Endothelial cell of umbilical vein (primary cell): ENCODE data around the gene SYNDIG1. TPM values are rescaled to one million over a fixed set of nuclear protein-coding genes. Genes with fewer than 3 reads are reported as not detected.

Experiments used
- BruUV-seq: library from RNA; stranded (reverse); fragments of 400-500 nt; replicated peaks from 2 replicates; lab custom pipeline; 2021; lab: Mats Ljungman, UMichigan
- CTCF ChIA-PET: fragments of 300-600, 350-600 bp; sonication (Branson Sonifier 250); formaldehyde crosslinking; loops from one replicate; lab custom pipeline; 2021; ENCODE audit warnings: antibody characterized with exemption, inconsistent platforms; lab: Charles Lee
- POLR2A ChIA-PET: fragments of 300-600, 350-600 bp; sonication (Branson Sonifier 250); formaldehyde crosslinking; loops from one replicate; lab custom pipeline; 2021; ENCODE audit warnings: antibody characterized with exemption, inconsistent platforms; lab: Charles Lee
- DNase-seq: peaks from one replicate; pipeline ENCODE4 v3.0.0-alpha.2; 2011; ENCODE audit warnings: low read depth, low spot score
- FAIRE-seq: peaks from 2 replicates; lab custom pipeline; 2011; peaks lifted over from hg19 to GRCh38; lab: Jason Lieb, UNC
- H2AFZ ChIP-seq: 2 replicates; pipeline ENCODE4 v1.6.0; 2012; ENCODE audit warnings: low read depth, low read length, control low read depth, inconsistent platforms
- H3K27ac ChIP-seq: 2 replicates; pipeline ENCODE4 v1.5.1; 2011; ENCODE audit warnings: low read depth, mild to moderate bottlenecking, control low read depth, low read length, moderate library complexity; ENCODE audit not compliant: insufficient read depth
- H3K27me3 ChIP-seq, 2 experiments: 2 replicates each; pipeline versions ENCODE4 v1.6.0 to v1.6.1; 2011; ENCODE audit warnings: low read length in 2 of 2, mixed read lengths in 1 of 2; ENCODE audit not compliant: control insufficient read depth in 2 of 2, insufficient read depth in 2 of 2
- H3K36me3 ChIP-seq, 2 experiments: 2 replicates in 1 of 2; 3 replicates in 1 of 2; pipeline ENCODE4 v1.5.1; 2011; ENCODE audit warnings: low read length in 2 of 2, mild to moderate bottlenecking in 1 of 2, moderate library complexity in 1 of 2; ENCODE audit not compliant: control insufficient read depth in 2 of 2, insufficient read depth in 2 of 2; ENCODE audit errors: extremely low read depth in 1 of 2
- H3K4me1 ChIP-seq: 3 replicates; pipeline ENCODE4 v1.5.1; 2011; ENCODE audit warnings: mild to moderate bottlenecking, low read length; ENCODE audit not compliant: control insufficient read depth, insufficient read depth; ENCODE audit errors: extremely low read depth
- H3K4me2 ChIP-seq: 2 replicates; pipeline ENCODE4 v1.6.1; 2011; ENCODE audit warnings: low read length, control low read depth, mixed read lengths; ENCODE audit not compliant: insufficient read depth
- H3K4me3 ChIP-seq, 3 experiments: fragments of 200-600 bp in 1 of 3; sonication (generic), shearing (Covaris generic) in 1 of 3; replicated peaks in 1 of 3; 2 replicates each; pipeline ENCODE4 v1.5.1; 2011 to 2016; ENCODE audit warnings: control low read depth in 3 of 3, low read length in 3 of 3, mild to moderate bottlenecking in 2 of 3, inconsistent platforms in 1 of 3, low read depth in 1 of 3, moderate library complexity in 1 of 3; ENCODE audit not compliant: insufficient read depth in 1 of 3
- H3K79me2 ChIP-seq: 2 replicates; pipeline ENCODE4 v1.6.0; 2012; ENCODE audit warnings: low read length, inconsistent platforms; ENCODE audit not compliant: control insufficient read depth, insufficient read depth
- H3K9ac ChIP-seq: replicated peaks from 2 replicates; pipeline ENCODE3; 2011; ENCODE audit warnings: low read length, control low read depth; ENCODE audit not compliant: insufficient read depth; ENCODE audit errors: extremely low read depth
- H3K9me1 ChIP-seq: replicated peaks from 3 replicates; pipeline ENCODE4 v1.6.0; 2011; ENCODE audit warnings: mild to moderate bottlenecking, low read length; ENCODE audit not compliant: control insufficient read depth, insufficient read depth; ENCODE audit errors: extremely low read depth
- H3K9me3 ChIP-seq: replicated peaks from 2 replicates; pipeline ENCODE4 v1.5.1; 2012; ENCODE audit warnings: low read length, inconsistent platforms; ENCODE audit not compliant: control insufficient read depth, insufficient read depth
- H4K20me1 ChIP-seq: replicated peaks from 2 replicates; pipeline ENCODE3; 2011; ENCODE audit warnings: mild to moderate bottlenecking, low read length; ENCODE audit not compliant: control insufficient read depth, insufficient read depth; ENCODE audit errors: extremely low read depth
- CTCF ChIP-seq, 2 donors: IDR thresholded peaks; 1 replicate in 1 of 2; 2 replicates in 1 of 2; pipeline ENCODE4 v1.5.1; 2011; ENCODE audit warnings: low read length in 2 of 2, mild to moderate bottlenecking in 2 of 2, moderate library complexity in 2 of 2, control low read depth in 1 of 2, inconsistent platforms in 1 of 2, low read depth in 1 of 2; ENCODE audit not compliant: insufficient read depth in 1 of 2; ENCODE audit errors: extremely low read depth in 1 of 2
- EZH2 ChIP-seq: IDR thresholded peaks from 2 replicates; pipeline ENCODE4 v1.6.1; 2012; ENCODE audit warnings: borderline replicate concordance, low read depth, mild to moderate bottlenecking, moderate library complexity, low read length, inconsistent platforms; ENCODE audit not compliant: severe bottlenecking
- FOS ChIP-seq: IDR thresholded peaks from 2 replicates; pipeline ENCODE4 v1.6.1; 2011; ENCODE audit warnings: mild to moderate bottlenecking, low read length, moderate library complexity, borderline replicate concordance; ENCODE audit not compliant: insufficient read depth
- GATA2 ChIP-seq: IDR thresholded peaks from 2 replicates; pipeline ENCODE4 v1.7.0; 2011; ENCODE audit warnings: low read depth, mild to moderate bottlenecking, moderate library complexity, mixed read lengths, low read length; ENCODE audit not compliant: insufficient read length, insufficient read depth
- JUN ChIP-seq: IDR thresholded peaks from 2 replicates; pipeline ENCODE4 v1.6.1; 2011; ENCODE audit warnings: borderline replicate concordance, low read depth; ENCODE audit not compliant: insufficient read length, insufficient read depth
- MAX ChIP-seq: IDR thresholded peaks from 2 replicates; pipeline ENCODE4 v1.6.1; 2011; ENCODE audit not compliant: insufficient read depth, insufficient read length
- MYC ChIP-seq: IDR thresholded peaks from one replicate; pipeline ENCODE4 v1.6.1; 2011; ENCODE audit warnings: mild to moderate bottlenecking, low read depth, low read length
- POLR2A ChIP-seq: IDR thresholded peaks from 2 replicates; pipeline ENCODE4 v1.6.1; 2012; ENCODE audit warnings: low read depth, mild to moderate bottlenecking, control low read depth, low read length
- POLR2AphosphoS5 ChIP-seq: IDR thresholded peaks from 2 replicates; pipeline ENCODE4 v1.6.1; 2012; ENCODE audit warnings: low read depth, mild to moderate bottlenecking, control low read depth, low read length, moderate library complexity; ENCODE audit not compliant: insufficient read depth
- dilution Hi-C: fragments of 300-500 bp; cut with MboI; formaldehyde crosslinking; loops from one replicate; pipeline ENCODE4 v1.15.0; 2019; ENCODE audit warnings: low sequenced_read_pairs; ENCODE audit not compliant: extremely low pct_ligation_motif_present
- intact Hi-C: fragments of 100-400 bp; cut with micrococcal nuclease; formaldehyde crosslinking; loops from one replicate; pipeline ENCODE4 v1.10.0; 2022
- polyA plus RNA-seq, 4 experiments: library from polyadenylated mRNA; depleted of rRNA in 3 of 4; stranded (reverse) in 3 of 4; unstranded in 1 of 4; fragments of >200 nt; gene quantifications; 2 replicates each; pipeline versions ENCODE4 v1.2.1 to v1.2.3, GENCODE V29; 2011 to 2012; ENCODE audit warnings: missing spikeins in 1 of 4
- total RNA-seq: library from RNA; stranded (reverse); gene quantifications from 2 replicates; pipeline ENCODE4 v1.2.3, GENCODE V29; 2021

Gene SYNDIG1
- total and polyA plus RNA-seq, 2 donors (not counting 3 experiments of a cell fraction or from before 2014, with no cell fraction given), result not detected

- no TSS peak for BruUV-seq
- Histone ChIP-seq H3K4me3 (no peak overlapping the region), H3K27ac (no peak overlapping the region), H3K9me1 (no peaks in the 10 kb centered on the region), H3K27me3 (no peaks in the 10 kb centered on the region), H3K79me2 (no peaks in the 10 kb centered on the region), H3K4me1 (no peaks in the 10 kb centered on the region), H3K4me2 (no peak overlapping the region), H3K9ac (no peak overlapping the region), H3K36me3 (no peaks in the 10 kb centered on the region), H4K20me1 (no peaks in the 10 kb centered on the region), H2AFZ (no peak overlapping the region), H3K9me3 (peaks cover 5% of the 10 kb centered on the region)
- DNase-seq, result no peak
- FAIRE-seq, result no peak
- dilution Hi-C loops (no loop called here), intact Hi-C loops (no loop called here)
- CTCF ChIA-PET, result no interaction called here
- no peak for TF ChIP-seq EZH2
- no peak for TF ChIP-seq GATA2
- no peak for TF ChIP-seq MYC
- no peak for TF ChIP-seq POLR2A
- TF ChIP-seq FOS, result no peak
- TF ChIP-seq POLR2AphosphoS5, result no peak
- TF ChIP-seq CTCF (IDR thresholded peaks at IDR 0.05; ENCODE audit: extremely low read depth in 1 of 2, insufficient read depth in 1 of 2, low read depth in 1 of 2, low read length in 2 of 2), result no peak
- no peak for TF ChIP-seq MAX
- TF ChIP-seq JUN, result no peak
- POLR2A ChIA-PET, result no interaction called here
Measured at GRCh38 chr20:24422091-24422760, 47.2 kb upstream of the SYNDIG1 start.
